PC-9 (cell line): ENCODE data around the gene ABR.

ENCODE experiments used
- CTCF ChIP-seq: fragments of 200-600 bp; sonication (generic); conservative IDR thresholded peaks from 2 replicates; pipeline ENCODE4 v1.6.1; 2017; ENCODE audit warnings: mixed run types, antibody characterized with exemption, mild to moderate bottlenecking, moderate library complexity
- EZH2 ChIP-seq: fragments of 200-600 bp; sonication (generic); IDR thresholded peaks from 2 replicates; pipeline ENCODE4 v1.8.0; 2017; ENCODE audit warnings: antibody characterized with exemption, low read depth

GRCh38 chr17:1137465-1137894, 42.3 kb downstream of the ABR start:
- TF ChIP-seq CTCF = no peak
- no peak for TF ChIP-seq EZH2
